HCT116 (cell line): Measurements from ENCODE around the gene GPR107. TPM values are rescaled to one million over a fixed set of nuclear protein-coding genes. Genes with fewer than 3 reads are reported as not detected.

Experiments used
- ATAC-seq: fragments of 200-7000 bp; cut with Tn5 transposase; 2 replicates; pipeline ENCODE4 v1.9.1; 2020; ENCODE audit warnings: mild to moderate bottlenecking, moderate library complexity
- BruUV-seq: library from RNA; stranded (reverse); fragments of 400-500 nt; replicated peaks from 2 replicates; lab custom pipeline; 2021; lab: Mats Ljungman, UMichigan
- CTCF ChIA-PET: fragments of 300-600 bp; sonication (Branson Sonifier 250); formaldehyde crosslinking; loops from one replicate; lab custom pipeline; 2021; ENCODE audit warnings: antibody characterized with exemption; lab: Charles Lee
- POLR2A ChIA-PET: fragments of 300-600, 350-600 bp; sonication (Branson Sonifier 250); formaldehyde crosslinking; loops from one replicate; lab custom pipeline; 2021; ENCODE audit warnings: antibody characterized with exemption; lab: Charles Lee
- RAD21 ChIA-PET, 2 experiments: fragments of 300-600 bp; sonication (Branson Sonifier 250); formaldehyde crosslinking; loops; one replicate each; lab custom pipeline; 2023; ENCODE audit warnings: low total read pairs in 2 of 2; ENCODE audit not compliant: uncharacterized antibody in 2 of 2, unreplicated experiment in 2 of 2, low non-redundant PET in 1 of 2; lab: Charles Lee
- DNase-seq: peaks from one replicate; pipeline ENCODE4 v3.0.0-alpha.2; 2010; ENCODE audit warnings: low read depth, low spot score
- H2AFZ ChIP-seq: fragments of 200-600 bp; shearing (Covaris generic), sonication (generic); 2 replicates; pipeline ENCODE4 v1.6.1; 2017; ENCODE audit warnings: low read depth, mixed run types, mixed read lengths, antibody characterized with exemption, low read length; ENCODE audit not compliant: poor library complexity, severe bottlenecking
- H3K27ac ChIP-seq: 2 replicates; pipeline ENCODE4 v1.5.1; 2012; ENCODE audit warnings: low read depth, low read length
- H3K27me3 ChIP-seq: fragments of 200-600 bp; sonication (generic); 2 replicates; pipeline ENCODE4 v1.6.1; 2016; ENCODE audit warnings: mixed run types, low read length, mixed read lengths; ENCODE audit not compliant: insufficient read depth
- H3K36me3 ChIP-seq, 2 experiments: fragments of 200-500 bp in 1 of 2; fragments of 200-600 bp in 1 of 2; sonication (Bioruptor generic) in 1 of 2; sonication (generic) in 1 of 2; 2 replicates each; pipeline versions ENCODE4 v1.5.1 to v1.6.1; 2014 to 2016; ENCODE audit warnings: low read length in 2 of 2, inconsistent platforms in 1 of 2, mixed read lengths in 1 of 2, mixed run types in 1 of 2; ENCODE audit not compliant: insufficient read depth in 2 of 2, control insufficient read depth in 1 of 2
- H3K4me1 ChIP-seq, 2 experiments: fragments of 200-600 bp in 1 of 2; sonication (generic) in 1 of 2; 2 replicates each; pipeline versions ENCODE4 v1.5.1 to v1.6.1; 2012 to 2017; ENCODE audit warnings: low read length in 2 of 2, inconsistent platforms in 1 of 2, mild to moderate bottlenecking in 1 of 2, mixed read lengths in 1 of 2, mixed run types in 1 of 2, moderate library complexity in 1 of 2; ENCODE audit not compliant: insufficient read depth in 2 of 2, control insufficient read depth in 1 of 2
- H3K4me2 ChIP-seq: fragments of 200-600 bp; sonication (generic); 2 replicates; pipeline ENCODE4 v1.6.1; 2017; ENCODE audit warnings: mixed run types, low read length, mixed read lengths
- H3K4me3 ChIP-seq, 2 experiments: fragments of 200-600 bp in 1 of 2; sonication (generic) in 1 of 2; replicated peaks in 1 of 2; 2 replicates each; pipeline ENCODE4 v1.5.1; 2011 to 2016; ENCODE audit warnings: low read length in 2 of 2, control low read depth in 1 of 2, low read depth in 1 of 2, mild to moderate bottlenecking in 1 of 2, mixed read lengths in 1 of 2, mixed run types in 1 of 2
- H3K79me2 ChIP-seq: fragments of 200-600 bp; sonication (generic); 2 replicates; pipeline ENCODE4 v1.6.1; 2017; ENCODE audit warnings: mild to moderate bottlenecking, mixed run types, low read length, moderate library complexity, mixed read lengths; ENCODE audit not compliant: insufficient read depth
- H3K9ac ChIP-seq: fragments of 200-600 bp; sonication (generic); 2 replicates; pipeline ENCODE4 v1.6.1; 2016; ENCODE audit warnings: low read length, mixed read lengths
- H3K9me2 ChIP-seq: fragments of 200-600 bp; sonication (generic), shearing (Covaris generic); 2 replicates; pipeline ENCODE4 v1.6.1; 2017; ENCODE audit warnings: mixed run types, mild to moderate bottlenecking, moderate library complexity; ENCODE audit not compliant: insufficient read depth
- H3K9me3 ChIP-seq, 2 experiments: fragments of 200-500 bp in 1 of 2; fragments of 200-600 bp in 1 of 2; sonication (Bioruptor generic) in 1 of 2; sonication (generic) in 1 of 2; 2 replicates each; pipeline ENCODE4 v1.6.1; 2014 to 2017; ENCODE audit warnings: low read length in 2 of 2, mixed read lengths in 2 of 2, inconsistent platforms in 1 of 2, low read depth in 1 of 2, mild to moderate bottlenecking in 1 of 2, mixed run types in 1 of 2, moderate library complexity in 1 of 2; ENCODE audit not compliant: control insufficient read depth in 1 of 2, insufficient read depth in 1 of 2
- H4K20me1 ChIP-seq: fragments of 200-600 bp; sonication (generic), shearing (Covaris generic); 2 replicates; pipeline ENCODE4 v1.6.1; 2017; ENCODE audit warnings: mixed run types, mild to moderate bottlenecking, moderate library complexity; ENCODE audit not compliant: insufficient read depth
- CTCF ChIP-seq, 3 experiments: fragments of 200-600 bp in 1 of 3; sonication (generic) in 1 of 3; IDR thresholded peaks in 2 of 3; conservative IDR thresholded peaks in 1 of 3; 2 replicates each; pipeline ENCODE4 v1.5.1; 2012 to 2017; ENCODE audit warnings: low read depth in 2 of 3, low read length in 2 of 3, antibody characterized with exemption in 1 of 3, borderline replicate concordance in 1 of 3, control low read depth in 1 of 3, mild to moderate bottlenecking in 1 of 3, mixed read lengths in 1 of 3, mixed run types in 1 of 3, moderate library complexity in 1 of 3; ENCODE audit not compliant: insufficient read depth in 1 of 3
- ELF1 ChIP-seq: IDR thresholded peaks from 2 replicates; pipeline ENCODE4 v1.6.1; 2012; ENCODE audit warnings: low read depth, borderline replicate concordance
- FOSL1 ChIP-seq: IDR thresholded peaks from 2 replicates; pipeline ENCODE4 v1.6.1; 2012; ENCODE audit warnings: low read depth
- JUND ChIP-seq: IDR thresholded peaks from 2 replicates; pipeline ENCODE4 v1.6.1; 2012
- RAD21 ChIP-seq: IDR thresholded peaks from 2 replicates; pipeline ENCODE4 v1.6.1; 2012; ENCODE audit warnings: low read depth, mild to moderate bottlenecking
- REST ChIP-seq: IDR thresholded peaks from 2 replicates; pipeline ENCODE4 v1.6.1; 2012; ENCODE audit warnings: low read depth
- SIN3A ChIP-seq: IDR thresholded peaks from 2 replicates; pipeline ENCODE4 v1.6.1; 2012; ENCODE audit warnings: low read depth
- SP1 ChIP-seq: IDR thresholded peaks from 2 replicates; pipeline ENCODE4 v1.6.1; 2012; ENCODE audit warnings: low read depth
- YY1 ChIP-seq: IDR thresholded peaks from 2 replicates; pipeline ENCODE4 v1.6.1; 2011; ENCODE audit warnings: low read length, low read depth, moderate library complexity, mild to moderate bottlenecking; ENCODE audit not compliant: insufficient replicate concordance; ENCODE audit errors: extremely low read depth
- ZBTB33 ChIP-seq: IDR thresholded peaks from 2 replicates; pipeline ENCODE4 v1.6.1; 2011; ENCODE audit warnings: mild to moderate bottlenecking, low read length, moderate library complexity; ENCODE audit not compliant: insufficient replicate concordance; ENCODE audit errors: extremely low read depth
- ZFX ChIP-seq: fragments of 450-650 bp; IDR thresholded peaks from 2 replicates; pipeline ENCODE4 v1.6.1; 2017
- intact Hi-C: fragments of 100-400 bp; cut with micrococcal nuclease; formaldehyde crosslinking; loops from 2 replicates; pipeline ENCODE4 v1.10.0; 2022
- total RNA-seq: library from RNA; stranded (reverse); gene quantifications from one replicate; pipeline ENCODE4 v1.2.1, GENCODE V29; 2021; ENCODE audit not compliant: unreplicated experiment
- TF ChIP-seq, protein P1 (sequence below): IDR thresholded peaks from 2 replicates; pipeline ENCODE4 v1.6.1; 2012

GPR107 gene
- total RNA-seq, 1 experiment from 2014 or later = 32.5 TPM

- no peak for TF ChIP-seq RAD21
- no peak for TF ChIP-seq CTCF (IDR thresholded peaks at IDR 0.05 in 2 of 3, conservative IDR thresholded peaks at IDR 0.05 in 1 of 3; ENCODE audit: borderline replicate concordance in 1 of 3, insufficient read depth in 1 of 3, low read depth in 2 of 3, low read length in 2 of 3)
- TF ChIP-seq SIN3A = no peak
- no peak for TF ChIP-seq YY1
- TF ChIP-seq ZBTB33 = no peak
- no peak for TF ChIP-seq ZFX
- no peak for TF ChIP-seq JUND
- TF ChIP-seq, protein P1, sequence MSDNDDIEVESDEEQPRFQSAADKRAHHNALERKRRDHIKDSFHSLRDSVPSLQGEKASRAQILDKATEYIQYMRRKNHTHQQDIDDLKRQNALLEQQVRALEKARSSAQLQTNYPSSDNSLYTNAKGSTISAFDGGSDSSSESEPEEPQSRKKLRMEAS = no peak
- TF ChIP-seq SP1 = no peak
- no peak for TF ChIP-seq ELF1
- no peak for TF ChIP-seq REST
- no peak for TF ChIP-seq FOSL1
- no TSS peak for BruUV-seq
- intact Hi-C loops = loop anchor here (10.0 kb wide), 1 partner anchor 368 kb away; no protein-coding TSS in a partner anchor
- Histone ChIP-seq H3K9ac (no peak overlapping the region), H3K9me3 (no peaks in the 10 kb centered on the region), H2AFZ (no peak overlapping the region), H4K20me1 (no peaks in the 10 kb centered on the region), H3K4me3 (no peak overlapping the region), H3K9me2 (no peaks in the 10 kb centered on the region), H3K4me1 (no peaks in the 10 kb centered on the region), H3K79me2 (no peaks in the 10 kb centered on the region), H3K27me3 (no peaks in the 10 kb centered on the region), H3K36me3 (peaks cover 0 to 10% of the 10 kb centered on the region in 2 experiments; a peak in 3 of 4 replicates), H3K27ac (no peak overlapping the region), H3K4me2 (no peak overlapping the region)
- ChIA-PET CTCF (no interaction called here), POLR2A (no interaction called here), RAD21 (no interaction called here)
- DNase-seq (no peak), ATAC-seq (no peak)
These were observed 39.2 kb downstream of the GPR107 start for GRCh38 chr9:130092910-130093309.
